Measurements from ENCODE around the gene REEP5. TPM values are rescaled to one million over a fixed set of nuclear protein-coding genes. Genes with fewer than 3 reads are reported as not detected.

REEP5 gene
- total RNA-seq, 1 donor from 2014 or later = 87.6 TPM

DNA sequence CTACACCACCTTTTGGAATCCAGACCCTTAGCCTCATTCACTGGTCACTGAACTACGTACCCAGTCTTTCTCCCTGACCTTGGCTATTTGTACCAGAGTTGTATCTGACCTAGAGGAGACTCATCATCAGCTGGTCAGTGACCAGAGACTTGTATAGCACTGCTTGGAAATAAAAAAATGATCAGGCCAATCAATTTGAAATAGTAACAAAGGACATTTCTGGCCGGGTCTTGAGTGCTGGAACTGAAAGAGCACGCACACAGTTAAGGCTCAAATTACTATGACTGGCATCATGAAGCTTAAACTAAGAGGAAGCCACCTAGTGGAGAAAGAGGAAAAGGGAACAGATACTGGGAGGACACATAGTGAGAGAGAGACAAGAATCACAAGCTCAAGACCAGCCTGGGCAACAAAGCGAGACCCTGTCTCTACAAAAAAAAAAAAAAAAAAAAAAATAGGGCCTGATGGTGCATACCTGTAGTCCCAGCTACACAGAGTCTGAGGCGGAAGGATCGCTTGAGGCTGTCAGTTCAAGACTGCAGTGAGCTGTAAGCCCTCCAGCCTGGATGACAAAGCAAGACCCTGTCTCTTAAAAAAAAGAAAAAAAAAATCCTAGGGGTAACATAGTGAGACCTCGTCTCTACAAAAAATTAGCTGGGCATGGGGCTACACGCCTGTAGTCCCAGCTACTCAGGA, 73.8 kb downstream of the REEP5 start:
- DNase-seq (ENCODE audit: low spot score) = no peak
- H3K4me3 Mint-ChIP-seq (ENCODE audit: unreplicated experiment) = no peak overlapping the region
- H3K9me3 Mint-ChIP-seq (ENCODE audit: low read depth) = no peaks in the 10 kb centered on the region
- H3K36me3 Mint-ChIP-seq (ENCODE audit: low read depth) = peaks cover 5% of the 10 kb centered on the region
- TF ChIP-seq, protein P1, sequence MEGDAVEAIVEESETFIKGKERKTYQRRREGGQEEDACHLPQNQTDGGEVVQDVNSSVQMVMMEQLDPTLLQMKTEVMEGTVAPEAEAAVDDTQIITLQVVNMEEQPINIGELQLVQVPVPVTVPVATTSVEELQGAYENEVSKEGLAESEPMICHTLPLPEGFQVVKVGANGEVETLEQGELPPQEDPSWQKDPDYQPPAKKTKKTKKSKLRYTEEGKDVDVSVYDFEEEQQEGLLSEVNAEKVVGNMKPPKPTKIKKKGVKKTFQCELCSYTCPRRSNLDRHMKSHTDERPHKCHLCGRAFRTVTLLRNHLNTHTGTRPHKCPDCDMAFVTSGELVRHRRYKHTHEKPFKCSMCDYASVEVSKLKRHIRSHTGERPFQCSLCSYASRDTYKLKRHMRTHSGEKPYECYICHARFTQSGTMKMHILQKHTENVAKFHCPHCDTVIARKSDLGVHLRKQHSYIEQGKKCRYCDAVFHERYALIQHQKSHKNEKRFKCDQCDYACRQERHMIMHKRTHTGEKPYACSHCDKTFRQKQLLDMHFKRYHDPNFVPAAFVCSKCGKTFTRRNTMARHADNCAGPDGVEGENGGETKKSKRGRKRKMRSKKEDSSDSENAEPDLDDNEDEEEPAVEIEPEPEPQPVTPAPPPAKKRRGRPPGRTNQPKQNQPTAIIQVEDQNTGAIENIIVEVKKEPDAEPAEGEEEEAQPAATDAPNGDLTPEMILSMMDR (IDR thresholded peaks at IDR 0.05) = peak; percentile 85
- peak overlapping the region; percentile 71 for H3K27ac Mint-ChIP-seq (ENCODE audit: unreplicated experiment)
- peaks cover 5% of the 10 kb centered on the region for H3K4me1 Mint-ChIP-seq (ENCODE audit: low read depth)
- H3K27me3 Mint-ChIP-seq (ENCODE audit: low read depth) = no peaks in the 10 kb centered on the region

GRCh38 chr5:112847306-112847705, 74.7 kb downstream of the REEP5 start:
- H3K27me3 Mint-ChIP-seq (ENCODE audit: low read depth) = no peaks in the 10 kb centered on the region
- H3K27ac Mint-ChIP-seq (ENCODE audit: unreplicated experiment) = no peak overlapping the region
- TF ChIP-seq, protein P1 (IDR thresholded peaks at IDR 0.05) = no peak

DNA sequence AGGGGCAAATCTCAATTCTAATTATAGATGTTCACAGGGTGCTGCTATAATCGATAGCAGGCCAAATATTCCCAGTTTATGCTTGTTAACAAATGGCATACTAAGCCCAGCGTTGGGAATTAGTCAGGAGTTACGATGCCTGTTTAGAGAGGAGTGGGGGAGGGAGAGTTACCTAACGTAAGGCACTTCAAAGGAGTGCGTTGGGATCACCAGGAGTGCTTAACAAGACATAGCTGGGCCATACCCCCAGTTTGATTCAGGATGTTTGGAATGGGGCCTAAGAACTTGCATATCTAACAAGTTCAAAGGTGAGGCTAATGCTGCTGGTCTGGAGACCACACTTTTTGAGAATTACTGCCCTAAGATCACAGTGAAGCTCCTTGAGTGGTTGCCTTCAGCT, 75.5 kb downstream of the REEP5 start:
- Mint-ChIP-seq H3K4me1 (ENCODE audit: low read depth) (peaks cover 5% of the 10 kb centered on the region), H3K27ac (ENCODE audit: unreplicated experiment) (no peak overlapping the region)

More at GRCh38 chr5:112847306-112847705, 74.7 kb downstream of the REEP5 start:
- Mint-ChIP-seq H3K4me3 (ENCODE audit: unreplicated experiment) (no peak overlapping the region), H3K36me3 (ENCODE audit: low read depth) (peaks cover 9% of the 10 kb centered on the region), H3K4me1 (ENCODE audit: low read depth) (peaks cover 5% of the 10 kb centered on the region), H3K9me3 (ENCODE audit: low read depth) (no peaks in the 10 kb centered on the region)
- no peak for DNase-seq (ENCODE audit: low spot score)

GRCh38 chr5:112844489-112844888, 77.5 kb downstream of the REEP5 start:
- Mint-ChIP-seq H3K36me3 (ENCODE audit: low read depth) (peaks cover 21% of the 10 kb centered on the region), H3K27ac (ENCODE audit: unreplicated experiment) (no peak overlapping the region), H3K4me1 (ENCODE audit: low read depth) (peaks cover 5% of the 10 kb centered on the region), H3K9me3 (ENCODE audit: low read depth) (no peaks in the 10 kb centered on the region), H3K27me3 (ENCODE audit: low read depth) (no peaks in the 10 kb centered on the region), H3K4me3 (ENCODE audit: unreplicated experiment) (no peak overlapping the region)
- no peak for DNase-seq (ENCODE audit: low spot score)
- TF ChIP-seq, protein P1 (IDR thresholded peaks at IDR 0.05) = no peak

More for the DNA sequence above, 75.5 kb downstream of the REEP5 start:
- no peaks in the 10 kb centered on the region for H3K9me3 Mint-ChIP-seq (ENCODE audit: low read depth)
- no peak overlapping the region for H3K4me3 Mint-ChIP-seq (ENCODE audit: unreplicated experiment)
- H3K36me3 Mint-ChIP-seq (ENCODE audit: low read depth) = peaks cover 9% of the 10 kb centered on the region
- TF ChIP-seq, protein P1 (IDR thresholded peaks at IDR 0.05) = no peak
- DNase-seq (ENCODE audit: low spot score) = no peak
- H3K27me3 Mint-ChIP-seq (ENCODE audit: low read depth) = no peaks in the 10 kb centered on the region

DNA sequence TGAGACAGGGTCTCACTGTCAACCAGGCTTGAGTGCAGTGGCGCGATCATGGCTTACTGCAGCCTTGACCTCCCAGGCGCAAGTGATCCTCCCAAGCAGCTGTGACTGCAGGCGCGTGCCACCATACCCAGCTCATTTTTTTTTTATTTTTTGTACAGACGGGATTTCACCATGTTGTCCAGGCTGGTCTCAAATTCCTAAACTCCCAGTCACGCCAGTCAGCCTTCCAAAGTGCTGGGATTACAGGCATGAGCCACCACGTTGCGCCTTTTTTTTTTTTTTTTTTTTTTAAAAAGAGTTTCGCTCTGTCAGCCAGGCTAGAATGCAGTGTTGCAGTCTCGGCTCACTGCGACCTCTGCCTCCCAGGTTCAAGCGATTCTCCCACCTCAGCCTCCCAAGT, 88.1 kb downstream of the REEP5 start:
- no peak overlapping the region for H3K4me3 Mint-ChIP-seq (ENCODE audit: unreplicated experiment)
- no peaks in the 10 kb centered on the region for H3K9me3 Mint-ChIP-seq (ENCODE audit: low read depth)
- H3K36me3 Mint-ChIP-seq (ENCODE audit: low read depth) = peaks cover 38% of the 10 kb centered on the region
- H3K27me3 Mint-ChIP-seq (ENCODE audit: low read depth) = no peaks in the 10 kb centered on the region
- DNase-seq (ENCODE audit: low spot score) = no peak
- TF ChIP-seq, protein P1 (IDR thresholded peaks at IDR 0.05) = no peak
- H3K27ac Mint-ChIP-seq (ENCODE audit: unreplicated experiment) = no peak overlapping the region
- H3K4me1 Mint-ChIP-seq (ENCODE audit: low read depth) = no peaks in the 10 kb centered on the region

Data from chondrocyte (in vitro differentiated cells).